A375 (cell line): ENCODE results near the gene ARMCX1. TPM values are rescaled to one million over a fixed set of nuclear protein-coding genes. Genes with fewer than 3 reads are reported as not detected.

Source experiments
- total RNA-seq: library from RNA; depleted of rRNA; stranded (reverse); fragments of >200 nt; shearing (Covaris generic); gene quantifications from 2 replicates; pipeline ENCODE4 v1.2.3, GENCODE V29; 2014; rRNA removed

Gene ARMCX1
- 0.11 TPM in 1 of 2 replicates, not detected in the other for total RNA-seq

DNA sequence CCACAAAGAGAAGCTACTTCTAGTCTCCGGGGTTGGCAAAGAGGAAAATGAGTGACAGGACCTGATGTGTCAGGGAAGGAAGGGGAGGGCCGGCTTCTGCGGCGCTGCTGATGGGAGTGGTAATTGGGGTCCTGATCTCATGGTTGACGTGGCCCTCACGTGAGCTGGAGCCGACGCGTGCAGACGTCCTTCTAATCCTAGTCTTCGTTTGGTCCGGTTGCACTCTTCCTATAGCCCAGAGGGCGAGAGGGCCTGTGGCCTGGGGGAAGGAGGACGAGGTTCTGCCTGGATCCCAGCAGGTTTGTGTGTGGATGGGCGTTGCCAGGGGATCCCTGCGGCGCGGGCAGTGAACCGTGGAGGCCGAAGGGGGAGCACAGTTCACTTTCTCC, at the start of gene ARMCX1:
ARMCX1 (plus strand) TSS at position 186 of the 389 bp plus-strand sequence. CDS start 2,384 bp downstream, outside the sequence.

Other genes with a start within 250 kb of the ARMCX1 start
- 5.9 and 6.6 TPM in 2 replicates for gene TIMM8A, start 201.8 kb upstream of the ARMCX1 start, total RNA-seq
- not detected in 2 replicates for gene BTK, start 164.4 kb upstream of the ARMCX1 start, total RNA-seq
- 2,419 and 2,951 TPM in 2 replicates for gene RPL36A, start 159.5 kb upstream of the ARMCX1 start, total RNA-seq
- 21.7 and 22.9 TPM in 2 replicates for gene GLA, start 142.6 kb upstream of the ARMCX1 start, total RNA-seq
- 41.8 and 47.1 TPM in 2 replicates for gene HNRNPH2, start 142.3 kb upstream of the ARMCX1 start, total RNA-seq
- 0.94 and 1.6 TPM in 2 replicates for gene ARMCX4, start 65.1 kb upstream of the ARMCX1 start, total RNA-seq
- 14.3 and 20.7 TPM in 2 replicates for gene ARMCX6, start 67.5 kb downstream of the ARMCX1 start, total RNA-seq
- 11.2 and 11.5 TPM in 2 replicates for gene ARMCX3, start 72.6 kb downstream of the ARMCX1 start, total RNA-seq
- gene ARMCX2, start 109.3 kb downstream of the ARMCX1 start, total RNA-seq: not detected in 2 replicates